ENCODE results near the gene SEMA5B. TPM values are rescaled to one million over a fixed set of nuclear protein-coding genes. Genes with fewer than 3 reads are reported as not detected.

SEMA5B gene, protein sequence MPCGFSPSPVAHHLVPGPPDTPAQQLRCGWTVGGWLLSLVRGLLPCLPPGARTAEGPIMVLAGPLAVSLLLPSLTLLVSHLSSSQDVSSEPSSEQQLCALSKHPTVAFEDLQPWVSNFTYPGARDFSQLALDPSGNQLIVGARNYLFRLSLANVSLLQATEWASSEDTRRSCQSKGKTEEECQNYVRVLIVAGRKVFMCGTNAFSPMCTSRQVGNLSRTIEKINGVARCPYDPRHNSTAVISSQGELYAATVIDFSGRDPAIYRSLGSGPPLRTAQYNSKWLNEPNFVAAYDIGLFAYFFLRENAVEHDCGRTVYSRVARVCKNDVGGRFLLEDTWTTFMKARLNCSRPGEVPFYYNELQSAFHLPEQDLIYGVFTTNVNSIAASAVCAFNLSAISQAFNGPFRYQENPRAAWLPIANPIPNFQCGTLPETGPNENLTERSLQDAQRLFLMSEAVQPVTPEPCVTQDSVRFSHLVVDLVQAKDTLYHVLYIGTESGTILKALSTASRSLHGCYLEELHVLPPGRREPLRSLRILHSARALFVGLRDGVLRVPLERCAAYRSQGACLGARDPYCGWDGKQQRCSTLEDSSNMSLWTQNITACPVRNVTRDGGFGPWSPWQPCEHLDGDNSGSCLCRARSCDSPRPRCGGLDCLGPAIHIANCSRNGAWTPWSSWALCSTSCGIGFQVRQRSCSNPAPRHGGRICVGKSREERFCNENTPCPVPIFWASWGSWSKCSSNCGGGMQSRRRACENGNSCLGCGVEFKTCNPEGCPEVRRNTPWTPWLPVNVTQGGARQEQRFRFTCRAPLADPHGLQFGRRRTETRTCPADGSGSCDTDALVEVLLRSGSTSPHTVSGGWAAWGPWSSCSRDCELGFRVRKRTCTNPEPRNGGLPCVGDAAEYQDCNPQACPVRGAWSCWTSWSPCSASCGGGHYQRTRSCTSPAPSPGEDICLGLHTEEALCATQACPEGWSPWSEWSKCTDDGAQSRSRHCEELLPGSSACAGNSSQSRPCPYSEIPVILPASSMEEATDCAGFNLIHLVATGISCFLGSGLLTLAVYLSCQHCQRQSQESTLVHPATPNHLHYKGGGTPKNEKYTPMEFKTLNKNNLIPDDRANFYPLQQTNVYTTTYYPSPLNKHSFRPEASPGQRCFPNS
- polyA plus RNA-seq (2013) = 8.9 and 9.2 TPM in 2 replicates

DNA sequence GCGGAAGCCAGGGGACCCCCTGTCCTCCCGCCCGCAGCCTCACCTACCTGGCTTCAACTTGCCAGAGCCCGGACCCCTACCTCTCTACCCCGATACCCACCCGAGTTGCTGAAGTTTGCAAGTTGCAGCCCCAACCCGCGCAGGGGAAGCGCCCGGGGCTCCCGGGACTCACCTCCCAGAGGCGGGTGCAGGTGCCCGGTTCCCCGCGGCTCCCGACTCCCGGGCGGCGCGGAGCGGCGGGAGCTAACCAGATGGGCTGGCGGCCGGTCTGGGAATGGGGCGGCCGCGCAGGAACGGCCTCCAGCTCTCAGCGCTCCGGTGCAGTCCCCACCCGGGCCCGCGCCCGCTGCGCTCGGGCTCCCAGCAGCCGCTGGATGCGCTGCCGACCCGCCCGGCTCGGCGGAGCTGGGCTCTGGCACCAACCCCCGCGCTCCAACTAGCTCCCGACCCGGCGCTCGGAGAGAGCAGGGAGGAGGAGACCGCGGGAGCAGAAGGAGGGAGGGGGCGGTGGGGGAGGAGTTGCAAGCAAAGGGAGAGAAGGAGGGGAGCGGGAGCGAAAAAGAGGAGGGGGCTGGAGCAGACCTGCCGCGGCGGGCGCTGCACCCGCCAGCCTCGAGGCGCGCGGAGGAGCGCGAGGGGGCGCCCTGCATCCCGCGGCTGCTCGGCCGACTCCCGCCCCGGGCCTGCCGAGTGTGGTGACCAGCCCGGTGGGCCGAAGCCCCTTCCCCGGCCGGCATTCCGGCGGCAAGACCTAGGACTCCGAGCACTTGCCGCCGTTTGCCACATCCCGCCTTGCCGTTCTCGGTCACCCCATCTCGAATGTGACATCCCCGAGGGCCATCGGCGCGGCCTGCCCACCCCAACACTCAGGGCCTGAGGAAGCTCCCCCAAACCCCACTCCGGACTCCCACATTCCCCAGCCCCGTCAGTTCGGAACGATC is at the start of gene SEMA5B:
Gene SEMA5B, minus strand, starts transcription at position 472 of the 941 bp plus-strand sequence. CDS start 66,500 bp downstream, outside the sequence.
- H2AFZ ChIP-seq (ENCODE audit: insufficient read depth, low read length, poor library complexity) = peak within 1 kb of the TSS; percentile 67
- H3K9me3 ChIP-seq (ENCODE audit: insufficient read depth, low read depth, low read length) = no peaks in the 10 kb centered on the region
- H3K23ac ChIP-seq (ENCODE audit: low read length) = no peak within 1 kb of the TSS
- no CpG with 5 or more reads among the region's 94 CpGs for WGBS (ENCODE audit: extremely low coverage, insufficient coverage, insufficient read length)
- no peak within 1 kb of the TSS for H2BK5ac ChIP-seq (ENCODE audit: low read depth, low read length, poor library complexity)
- no peak within 1 kb of the TSS for H2AK5ac ChIP-seq (ENCODE audit: low read length)
- peak within 1 kb of the TSS; percentile 56 for H3K4me3 ChIP-seq (ENCODE audit: low read depth, low read length)
- no peaks in the 10 kb centered on the region for H3K36me3 ChIP-seq (ENCODE audit: control insufficient read depth in 1 of 2, insufficient read depth in 2 of 2, low read length in 2 of 2)
- peak within 1 kb of the TSS; percentile 85 for H3K4me2 ChIP-seq (ENCODE audit: low read length)
- no peak within 1 kb of the TSS for H3K18ac ChIP-seq (ENCODE audit: low read length)
- H3K14ac ChIP-seq (ENCODE audit: low read length) = no peak within 1 kb of the TSS
- H2BK120ac ChIP-seq (ENCODE audit: insufficient read depth, low read length, poor library complexity) = no peak within 1 kb of the TSS
- no peak within 1 kb of the TSS for H4K91ac ChIP-seq (ENCODE audit: low read depth, low read length)
- H3K9ac ChIP-seq (ENCODE audit: low read length) = peak within 1 kb of the TSS; percentile 28
- no peak within 1 kb of the TSS for H3K4ac ChIP-seq (ENCODE audit: low read depth, low read length)
- no peak within 1 kb of the TSS for H4K8ac ChIP-seq (ENCODE audit: low read depth, low read length)
- peaks cover 3% of the 10 kb centered on the region for H3K79me1 ChIP-seq (ENCODE audit: low read length)
- no peak within 1 kb of the TSS for H2BK12ac ChIP-seq (ENCODE audit: low read length)
- peaks cover 15% of the 10 kb centered on the region in 2 experiments for H3K4me1 ChIP-seq (ENCODE audit: control insufficient read depth in 1 of 2, insufficient read depth in 2 of 2, low read length in 2 of 2)
- H3K27me3 ChIP-seq (ENCODE audit: insufficient read depth, low read length) = peaks cover 31% of the 10 kb centered on the region
- H4K12ac ChIP-seq (ENCODE audit: low read depth, low read length) = no peak within 1 kb of the TSS
- no peaks in the 10 kb centered on the region for H3K79me2 ChIP-seq (ENCODE audit: control insufficient read depth, insufficient read depth, low read length, poor library complexity)
- DNase-seq = peak in 1 of 2 donors; percentile 41
- no peak within 1 kb of the TSS for H3K27ac ChIP-seq (ENCODE audit: low read depth, low read length)

DNA sequence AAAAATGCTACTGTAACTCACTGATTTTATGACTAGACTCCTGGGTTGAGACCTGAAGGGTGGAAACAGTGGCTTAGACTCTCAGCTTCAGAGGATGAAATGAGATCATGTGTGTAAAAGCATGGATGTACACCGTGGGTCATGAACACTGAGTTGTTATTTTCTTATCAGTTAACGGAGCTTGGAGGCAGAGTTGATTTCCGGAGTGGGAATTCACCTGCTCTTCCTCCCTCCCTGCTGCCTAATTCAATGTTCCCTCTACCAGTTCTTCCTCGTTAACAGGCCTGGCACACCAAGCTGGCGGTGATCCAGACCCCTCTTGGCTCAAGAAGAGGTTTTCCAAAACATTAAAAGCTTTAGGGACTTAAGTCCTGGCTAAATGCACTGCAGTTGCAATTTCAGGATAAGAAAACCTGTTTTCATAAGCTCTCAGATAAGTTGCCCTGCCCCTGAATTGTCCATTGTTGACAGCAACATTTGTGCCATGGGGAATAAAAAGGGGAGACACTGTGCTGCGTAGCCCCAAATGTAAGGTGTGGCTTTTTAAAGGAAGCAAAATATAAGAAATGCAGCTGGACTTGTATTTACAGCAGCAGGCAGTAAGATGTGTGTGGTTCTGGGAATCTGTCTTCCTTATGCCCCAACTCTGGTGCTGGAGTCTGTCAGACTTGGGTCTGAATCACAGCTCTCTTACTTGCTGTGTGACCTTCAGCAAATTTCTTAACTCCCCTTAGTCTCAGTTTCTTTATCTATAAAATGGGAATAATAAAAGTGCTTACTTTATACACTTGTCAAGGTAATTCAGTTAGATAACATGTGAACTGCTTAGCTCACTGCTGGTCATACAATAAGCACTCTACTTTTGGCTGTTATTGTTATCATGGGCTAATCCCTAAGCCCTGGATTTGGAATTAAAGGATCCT is 49.2 kb upstream of the SEMA5B start:
- no peaks in the 10 kb centered on the region for H3K27me3 ChIP-seq (ENCODE audit: insufficient read depth, low read length)
- no peak overlapping the region for H3K4me2 ChIP-seq (ENCODE audit: low read length)
- no peak for DNase-seq
- no peak overlapping the region for H4K12ac ChIP-seq (ENCODE audit: low read depth, low read length)
- no peak overlapping the region for H2AFZ ChIP-seq (ENCODE audit: insufficient read depth, low read length, poor library complexity)
- H2AK5ac ChIP-seq (ENCODE audit: low read length) = no peak overlapping the region
- H3K79me1 ChIP-seq (ENCODE audit: low read length) = peaks cover 1% of the 10 kb centered on the region
- H3K9ac ChIP-seq (ENCODE audit: low read length) = no peak overlapping the region
- H3K4ac ChIP-seq (ENCODE audit: low read depth, low read length) = no peak overlapping the region
- no peak overlapping the region for H2BK5ac ChIP-seq (ENCODE audit: low read depth, low read length, poor library complexity)
- no peak overlapping the region for H3K4me3 ChIP-seq (ENCODE audit: low read depth, low read length)
- no peak overlapping the region for H3K18ac ChIP-seq (ENCODE audit: low read length)
- H3K27ac ChIP-seq (ENCODE audit: low read depth, low read length) = no peak overlapping the region
- H2BK12ac ChIP-seq (ENCODE audit: low read length) = no peak overlapping the region
- H3K23ac ChIP-seq (ENCODE audit: low read length) = no peak overlapping the region
- H3K9me3 ChIP-seq (ENCODE audit: insufficient read depth, low read depth, low read length) = peaks cover 2% of the 10 kb centered on the region
- no peak overlapping the region for H2BK120ac ChIP-seq (ENCODE audit: insufficient read depth, low read length, poor library complexity)
- peaks cover 5% of the 10 kb centered on the region for H3K79me2 ChIP-seq (ENCODE audit: control insufficient read depth, insufficient read depth, low read length, poor library complexity)
- no peak overlapping the region for H4K8ac ChIP-seq (ENCODE audit: low read depth, low read length)
- WGBS (ENCODE audit: extremely low coverage, insufficient coverage, insufficient read length) = no CpG with 5 or more reads among the region's 6 CpGs
- H3K4me1 ChIP-seq (ENCODE audit: control insufficient read depth in 1 of 2, insufficient read depth in 2 of 2, low read length in 2 of 2) = peaks cover 5 to 13% of the 10 kb centered on the region in 2 experiments
- H3K36me3 ChIP-seq (ENCODE audit: control insufficient read depth in 1 of 2, insufficient read depth in 2 of 2, low read length in 2 of 2) = peaks cover 0 to 4% of the 10 kb centered on the region in 2 experiments
- H3K14ac ChIP-seq (ENCODE audit: low read length) = no peak overlapping the region
- H4K91ac ChIP-seq (ENCODE audit: low read depth, low read length) = no peak overlapping the region

DNA sequence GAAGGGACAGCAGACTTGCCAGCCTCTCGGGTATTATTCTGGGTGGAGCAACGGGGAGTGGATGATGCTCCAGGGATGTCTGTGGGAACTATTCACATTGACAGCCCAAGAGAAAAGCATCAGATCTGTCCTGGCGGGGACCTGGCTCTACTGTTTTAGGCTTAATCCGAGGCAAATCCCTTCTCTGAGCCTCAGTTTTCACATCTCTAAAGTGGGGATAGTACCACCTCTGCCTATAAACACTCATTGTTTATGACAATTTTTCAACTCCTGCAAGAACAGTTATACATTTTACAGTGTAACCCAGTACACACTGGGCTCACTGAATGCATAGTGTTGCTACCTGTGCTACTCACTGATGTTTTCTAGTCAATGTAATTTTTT is 48.5 kb upstream of the SEMA5B start:
- no peak overlapping the region for H3K4me3 ChIP-seq (ENCODE audit: low read depth, low read length)

More for the DNA sequence above, 48.5 kb upstream of the SEMA5B start:
- Histone ChIP-seq H3K9me3 (ENCODE audit: insufficient read depth, low read depth, low read length) (peaks cover 2% of the 10 kb centered on the region), H3K27ac (ENCODE audit: low read depth, low read length) (no peak overlapping the region), H3K4ac (ENCODE audit: low read depth, low read length) (peak overlapping the region; percentile 55), H3K4me2 (ENCODE audit: low read length) (no peak overlapping the region), H2BK5ac (ENCODE audit: low read depth, low read length, poor library complexity) (no peak overlapping the region), H3K79me2 (ENCODE audit: control insufficient read depth, insufficient read depth, low read length, poor library complexity) (peaks cover 5% of the 10 kb centered on the region), H4K12ac (ENCODE audit: low read depth, low read length) (no peak overlapping the region), H2BK120ac (ENCODE audit: insufficient read depth, low read length, poor library complexity) (no peak overlapping the region), H3K23ac (ENCODE audit: low read length) (no peak overlapping the region), H3K18ac (ENCODE audit: low read length) (no peak overlapping the region), H4K91ac (ENCODE audit: low read depth, low read length) (no peak overlapping the region), H3K4me1 (ENCODE audit: control insufficient read depth in 1 of 2, insufficient read depth in 2 of 2, low read length in 2 of 2) (peaks cover 3 to 8% of the 10 kb centered on the region in 2 experiments), H3K9ac (ENCODE audit: low read length) (no peak overlapping the region), H4K8ac (ENCODE audit: low read depth, low read length) (no peak overlapping the region), H2BK12ac (ENCODE audit: low read length) (no peak overlapping the region), H3K27me3 (ENCODE audit: insufficient read depth, low read length) (no peaks in the 10 kb centered on the region), H2AK5ac (ENCODE audit: low read length) (no peak overlapping the region), H3K36me3 (ENCODE audit: control insufficient read depth in 1 of 2, insufficient read depth in 2 of 2, low read length in 2 of 2) (peaks cover 0 to 4% of the 10 kb centered on the region in 2 experiments), H3K79me1 (ENCODE audit: low read length) (peaks cover 1% of the 10 kb centered on the region), H3K14ac (ENCODE audit: low read length) (no peak overlapping the region), H2AFZ (ENCODE audit: insufficient read depth, low read length, poor library complexity) (no peak overlapping the region)
- no peak for DNase-seq
- WGBS (ENCODE audit: extremely low coverage, insufficient coverage, insufficient read length) = no CpG with 5 or more reads among the region's 4 CpGs
